K562 (cell line): ENCODE data around the gene SVEP1. TPM values are rescaled to one million over a fixed set of nuclear protein-coding genes. Genes with fewer than 3 reads are reported as not detected.

Experiments used
- ATAC-seq: fragments of 200-7000 bp; cut with Tn5 transposase; 3 replicates; pipeline ENCODE4 v1.9.1; 2020; ENCODE audit warnings: moderate library complexity
- BruUV-seq: library from RNA; stranded (reverse); fragments of 400-500 nt; replicated peaks from 2 replicates; lab custom pipeline; 2021; lab: Mats Ljungman, UMichigan
- CTCF ChIA-PET: fragments of 300-600 bp; formaldehyde crosslinking; extraction: SDS; loops from one replicate; lab custom pipeline; 2021; ENCODE audit warnings: low intra/inter-chr PET ratio; lab: Yijun Ruan, JAX
- POLR2A ChIA-PET: fragments of 300-600, 350-650 bp; sonication (Branson Sonifier 250); formaldehyde crosslinking; extraction: SDS; loops from one replicate; lab custom pipeline; 2021; ENCODE audit warnings: antibody characterized with exemption, inconsistent platforms; lab: Yijun Ruan, JAX
- DNase-seq, 4 experiments: peaks; one replicate each; pipeline versions ENCODE4 v3.0.0 to v3.0.0-alpha.2; 2011 to 2018; ENCODE audit warnings: low spot score in 3 of 4, mixed read lengths in 3 of 4; ENCODE audit errors: extremely low read depth in 1 of 4
- FAIRE-seq: peaks from 2 replicates; lab custom pipeline; 2011; peaks lifted over from hg19 to GRCh38; lab: Jason Lieb, UNC
- H2AFZ ChIP-seq: 2 replicates; pipeline ENCODE4 v1.6.0; 2011; ENCODE audit warnings: low read depth, low read length, control low read depth, inconsistent platforms
- H3K27ac ChIP-seq: fragments of 200-600 bp; 3 replicates; pipeline ENCODE4 v1.8.0; 2011; ENCODE audit warnings: low read depth, mild to moderate bottlenecking, control low read depth, inconsistent platforms, low read length, moderate library complexity, mixed read lengths; ENCODE audit errors: extremely low read depth
- H3K27me3 ChIP-seq, 2 experiments: fragments of 300-600 bp in 1 of 2; 2 replicates in 1 of 2; 3 replicates in 1 of 2; pipeline versions ENCODE4 v1.6.0 to v1.8.0; 2011; ENCODE audit warnings: inconsistent platforms in 2 of 2, low read length in 2 of 2, mild to moderate bottlenecking in 1 of 2, mixed read lengths in 1 of 2, moderate library complexity in 1 of 2; ENCODE audit not compliant: control insufficient read depth in 2 of 2, insufficient read depth in 2 of 2
- H3K36me3 ChIP-seq: fragments of 300-600 bp; 3 replicates; pipeline ENCODE4 v1.8.0; 2011; ENCODE audit warnings: mild to moderate bottlenecking, low read length, inconsistent platforms; ENCODE audit not compliant: control insufficient read depth, insufficient read depth
- H3K4me1 ChIP-seq, 2 experiments: fragments of 200-600 bp in 1 of 2; replicated peaks in 1 of 2; 2 replicates in 1 of 2; 3 replicates in 1 of 2; pipeline versions ENCODE4 v1.5.1 to v1.8.0; 2011; ENCODE audit warnings: inconsistent platforms in 2 of 2, low read length in 2 of 2, mild to moderate bottlenecking in 1 of 2, mixed read lengths in 1 of 2, moderate library complexity in 1 of 2; ENCODE audit not compliant: control insufficient read depth in 2 of 2, insufficient read depth in 2 of 2
- H3K4me2 ChIP-seq: 2 replicates; pipeline ENCODE4 v1.6.1; 2011; ENCODE audit warnings: low read length, control low read depth, inconsistent platforms, mixed read lengths; ENCODE audit not compliant: insufficient read depth
- H3K4me3 ChIP-seq: fragments of 200-600 bp; sonication (generic), shearing (Covaris generic); 2 replicates; pipeline ENCODE4 v1.5.1; 2016; ENCODE audit warnings: control low read depth, inconsistent platforms
- H3K79me2 ChIP-seq: fragments of 200-600 bp; 3 replicates; pipeline ENCODE4 v1.8.0; 2011; ENCODE audit warnings: low read length, inconsistent platforms; ENCODE audit not compliant: control insufficient read depth, insufficient read depth
- H3K9ac ChIP-seq, 2 experiments: 2 replicates each; pipeline versions ENCODE4 v1.6.0 to v1.6.1; 2011; ENCODE audit warnings: low read depth in 2 of 2, low read length in 2 of 2, control low read depth in 1 of 2, inconsistent platforms in 1 of 2, mild to moderate bottlenecking in 1 of 2, mixed read lengths in 1 of 2; ENCODE audit not compliant: insufficient read depth in 1 of 2
- H3K9me1 ChIP-seq: one replicate; pipeline ENCODE4 v1.6.0; 2011; ENCODE audit warnings: inconsistent platforms, mild to moderate bottlenecking, low read length, moderate library complexity; ENCODE audit not compliant: control insufficient read depth, insufficient read depth
- H3K9me3 ChIP-seq: replicated peaks from 2 replicates; pipeline ENCODE4 v1.5.1; 2011; ENCODE audit warnings: low read depth, low read length, inconsistent platforms; ENCODE audit not compliant: control insufficient read depth, insufficient read depth
- H4K20me1 ChIP-seq: replicated peaks from 2 replicates; pipeline ENCODE4 v1.6.1; 2011; ENCODE audit warnings: low read length, inconsistent platforms, mixed read lengths; ENCODE audit not compliant: control insufficient read depth, insufficient read depth
- ADNP ChIP-seq: fragments of 200-800 bp; sonication (Bioruptor generic); IDR thresholded peaks from 2 replicates; pipeline ENCODE4 v1.6.1; 2016; ENCODE audit warnings: missing genetic modification characterization, missing compliant biosample characterization
- CBX8 ChIP-seq: fragments of 200-600 bp; sonication (generic); IDR thresholded peaks from 2 replicates; pipeline ENCODE4 v1.6.1; 2012; ENCODE audit warnings: borderline replicate concordance, mixed run types, low read depth, mild to moderate bottlenecking, moderate library complexity, mixed read lengths, low read length, control low read depth, inconsistent platforms; ENCODE audit not compliant: poor library complexity, severe bottlenecking; ENCODE audit errors: extremely low read depth
- FOSL1 ChIP-seq: fragments of 200-800 bp; sonication (Bioruptor generic); conservative IDR thresholded peaks from 2 replicates; pipeline ENCODE4 v1.6.1; 2016; ENCODE audit warnings: missing genetic modification characterization, missing compliant biosample characterization
- JUNB ChIP-seq: fragments of 450-650 bp; formaldehyde crosslinking; conservative IDR thresholded peaks from 2 replicates; pipeline ENCODE4 v1.4.0; 2020; ENCODE audit warnings: mild to moderate bottlenecking
- PHF8 ChIP-seq: fragments of 200-600 bp; sonication (generic); IDR thresholded peaks from 2 replicates; pipeline ENCODE4 v1.6.1; 2012; ENCODE audit warnings: mixed run types, mild to moderate bottlenecking, inconsistent platforms, low read length, moderate library complexity, borderline replicate concordance
- SOX6 ChIP-seq: fragments of 450-650 bp; IDR thresholded peaks from 2 replicates; pipeline ENCODE4 v1.6.1; 2014; ENCODE audit warnings: mild to moderate bottlenecking
- SRSF7 ChIP-seq: fragments of 200-400 bp; formaldehyde crosslinking; optimal IDR thresholded peaks from 2 replicates; pipeline ENCODE3; 2017; ENCODE audit warnings: mild to moderate bottlenecking, low read depth, low read length
- SRSF9 ChIP-seq: fragments of 200-400 bp; formaldehyde crosslinking; IDR thresholded peaks from 2 replicates; pipeline ENCODE4 v1.6.1; 2017; ENCODE audit warnings: low read depth, low read length, borderline replicate concordance
- ZC3H8 ChIP-seq: fragments of 450-650 bp; IDR thresholded peaks from 2 replicates; pipeline ENCODE4 v1.6.1; 2017
- ZEB2 ChIP-seq: fragments of 450-650 bp; IDR thresholded peaks from 2 replicates; pipeline ENCODE4 v1.6.1; 2016
- ZNF217 ChIP-seq: sonication (generic); formaldehyde crosslinking; IDR thresholded peaks from 2 replicates; pipeline ENCODE4 v1.8.0; 2022; ENCODE audit warnings: mild to moderate bottlenecking, missing genetic modification reagents
- WGBS: fragments of 100-300 bp; shearing (Covaris generic); methylation state at CpG from one replicate; pipeline ENCODE4 v1.1.6; 2016; ENCODE audit warnings: low coverage, mixed read lengths; ENCODE audit not compliant: insufficient coverage; ENCODE audit errors: missing lambda C conversion rate; 5-methylcytosine and 5-hydroxymethylcytosine counted together
- in situ Hi-C: fragments of 300-500 bp; cut with MboI; formaldehyde crosslinking; loops from 4 replicates; pipeline ENCODE4 v1.15.0; 2018; ENCODE audit warnings: inconsistent platforms, mixed read lengths
- intact Hi-C: fragments of 100-400 bp; cut with micrococcal nuclease; formaldehyde crosslinking; loops from 2 replicates; pipeline ENCODE4 v1.14.2; 2022
- polyA plus RNA-seq, 8 experiments: library from polyadenylated mRNA; depleted of rRNA in 4 of 8; stranded (reverse) in 5 of 8; unstranded in 3 of 8; fragments of >200 nt; fragmentation: Nextera tagmentation in 2 of 8; fragmentation: Illumina TruSeq in 1 of 8; extraction: Ambion mirVana in 2 of 8; extraction: Trizol in 1 of 8; gene quantifications; 2 replicates each; pipeline versions ENCODE4 v1.2.1 to v1.2.3, GENCODE V29; 2011 to 2014; ENCODE audit warnings: inconsistent platforms in 1 of 8, missing spikeins in 1 of 8
- total RNA-seq, 7 experiments: library from RNA; depleted of rRNA in 6 of 7; stranded (reverse); fragments of >200 nt in 6 of 7; fragmentation: Illumina TruSeq in 2 of 7; extraction: Trizol in 2 of 7; gene quantifications; 2 replicates each; pipeline versions ENCODE4 v1.2.1 to v1.2.3, GENCODE V29; 2011 to 2021; ENCODE audit warnings: low replicate concordance in 1 of 7

The SVEP1 gene
- total and polyA plus RNA-seq, 9 of the 15 experiments (the other 6 are each of a cell fraction or from before 2014, with no cell fraction given): 0.20 to 0.84 (median 0.43) TPM

- FAIRE-seq (no peak), DNase-seq (no peak), ATAC-seq (no peak)
- Histone ChIP-seq H3K27ac (no peak overlapping the region), H3K36me3 (no peaks in the 10 kb centered on the region), H4K20me1 (no peaks in the 10 kb centered on the region), H2AFZ (no peak overlapping the region), H3K4me3 (no peak overlapping the region), H3K9ac (no peak overlapping the region), H3K79me2 (no peaks in the 10 kb centered on the region), H3K9me3 (no peaks in the 10 kb centered on the region), H3K4me2 (no peak overlapping the region), H3K27me3 (no peaks in the 10 kb centered on the region), H3K9me1 (no peaks in the 10 kb centered on the region), H3K4me1 (no peaks in the 10 kb centered on the region)
- TF ChIP-seq JUNB (CRISPR knock-in tag): no peak
- no peak for TF ChIP-seq SRSF9
- no peak for TF ChIP-seq ZC3H8
- TF ChIP-seq ZEB2: no peak
- no peak for TF ChIP-seq CBX8
- no peak for TF ChIP-seq ZNF217 (CRISPR knock-in tag)
- no peak for TF ChIP-seq PHF8
- no peak for TF ChIP-seq SRSF7
- no peak for TF ChIP-seq ADNP (tag)
- no peak for TF ChIP-seq SOX6
- TF ChIP-seq FOSL1: no peak
- ChIA-PET CTCF (no interaction called here), POLR2A (no interaction called here)
- in situ Hi-C loops (no loop called here), intact Hi-C loops (no loop called here)
- no TSS peak for BruUV-seq
- 0% methylated on average over 1 of the region's 1 CpG for WGBS
Measured at GRCh38 chr9:110559869-110560268, 19.7 kb downstream of the SVEP1 start.
